GM10847 (cell line): ENCODE results near the gene MGAT5.

Experiments
- POLR2A ChIP-seq: IDR thresholded peaks from 2 replicates; pipeline ENCODE4 v1.6.1; 2011; ENCODE audit not compliant: insufficient read length; ENCODE audit errors: extremely low read depth

MGAT5 gene

GRCh38 chr2:134389381-134389780 is 135.5 kb downstream of the MGAT5 start:
- TF ChIP-seq POLR2A: no peak

GRCh38 chr2:134391751-134392160 is 137.9 kb downstream of the MGAT5 start:
- no peak for TF ChIP-seq POLR2A

- TF ChIP-seq POLR2A: no peak
Measured at GRCh38 chr2:134392442-134393074, 138.7 kb downstream of the MGAT5 start.

- TF ChIP-seq POLR2A: no peak
Measured at GRCh38 chr2:134393075-134393461, 139.2 kb downstream of the MGAT5 start.

GRCh38 chr2:134395779-134396178 is 141.9 kb downstream of the MGAT5 start:
- TF ChIP-seq POLR2A: no peak

GRCh38 chr2:134396493-134396892 is 142.6 kb downstream of the MGAT5 start:
- no peak for TF ChIP-seq POLR2A

GRCh38 chr2:134397146-134397896 is 143.4 kb downstream of the MGAT5 start:
- no peak for TF ChIP-seq POLR2A

GRCh38 chr2:134398300-134398699 is 144.4 kb downstream of the MGAT5 start:
- no peak for TF ChIP-seq POLR2A

GRCh38 chr2:134399096-134399495 is 145.2 kb downstream of the MGAT5 start:
- no peak for TF ChIP-seq POLR2A

GRCh38 chr2:134401081-134401497 is 147.2 kb downstream of the MGAT5 start:
- no peak for TF ChIP-seq POLR2A

GRCh38 chr2:134401789-134402188 is 147.9 kb downstream of the MGAT5 start:
- no peak for TF ChIP-seq POLR2A

- TF ChIP-seq POLR2A: no peak
Measured at GRCh38 chr2:134402410-134402809, 148.5 kb downstream of the MGAT5 start.

GRCh38 chr2:134405611-134406081 is 151.8 kb downstream of the MGAT5 start:
- TF ChIP-seq POLR2A: no peak

GRCh38 chr2:134406311-134406710 is 152.4 kb downstream of the MGAT5 start:
- no peak for TF ChIP-seq POLR2A

- no peak for TF ChIP-seq POLR2A
Measured at GRCh38 chr2:134406736-134407135, 152.9 kb downstream of the MGAT5 start.

- no peak for TF ChIP-seq POLR2A
Measured at GRCh38 chr2:134407154-134407890, 153.4 kb downstream of the MGAT5 start.
